ENCODE measurements around the gene TSPEAR.

Gene TSPEAR

GRCh38 chr21:44464351-44464750 lies 247.0 kb downstream of the TSPEAR start:
- no peak overlapping the region for H3K27ac ChIP-seq (ENCODE audit: low read depth, low read length)
- no peak overlapping the region for H3K4me3 ChIP-seq (ENCODE audit: low read length)
- no peaks in the 10 kb centered on the region for H3K9me2 ChIP-seq (replicated peaks; ENCODE audit: control insufficient read depth, low read length)
- TF ChIP-seq EZH2phosphoT487 (IDR thresholded peaks at IDR 0.05; ENCODE audit: borderline replicate concordance, low read length) (no peak), CTCF (IDR thresholded peaks at IDR 0.05; ENCODE audit: low read depth, low read length, poor library complexity, severe bottlenecking) (no peak)
- no peaks in the 10 kb centered on the region for H3K79me2 ChIP-seq (ENCODE audit: control insufficient read depth, low read length)
- H3K9me3 ChIP-seq (ENCODE audit: control insufficient read depth, insufficient read depth, low read length): no peaks in the 10 kb centered on the region
- H3K4me2 ChIP-seq (ENCODE audit: low read length): no peak overlapping the region
- no peaks in the 10 kb centered on the region for H3K4me1 ChIP-seq (ENCODE audit: control insufficient read depth, low read length)
- no peaks in the 10 kb centered on the region for H3K36me3 ChIP-seq (ENCODE audit: control insufficient read depth, low read length)
- no peaks in the 10 kb centered on the region for H4K20me1 ChIP-seq (ENCODE audit: control insufficient read depth, insufficient read depth, low read depth, low read length)
- H3F3A ChIP-seq (ENCODE audit: control insufficient read depth, insufficient read depth): no peaks in the 10 kb centered on the region
- no peaks in the 10 kb centered on the region for H3K27me3 ChIP-seq (ENCODE audit: control insufficient read depth, low read length)

GRCh38 chr21:44463724-44464123 lies 247.6 kb downstream of the TSPEAR start:
- Histone ChIP-seq H3K9me2 (replicated peaks; ENCODE audit: control insufficient read depth, low read length) (no peaks in the 10 kb centered on the region), H3F3A (ENCODE audit: control insufficient read depth, insufficient read depth) (no peaks in the 10 kb centered on the region), H3K79me2 (ENCODE audit: control insufficient read depth, low read length) (no peaks in the 10 kb centered on the region), H3K4me1 (ENCODE audit: control insufficient read depth, low read length) (no peaks in the 10 kb centered on the region), H3K27me3 (ENCODE audit: control insufficient read depth, low read length) (no peaks in the 10 kb centered on the region), H3K36me3 (ENCODE audit: control insufficient read depth, low read length) (no peaks in the 10 kb centered on the region), H4K20me1 (ENCODE audit: control insufficient read depth, insufficient read depth, low read depth, low read length) (no peaks in the 10 kb centered on the region), H3K27ac (ENCODE audit: low read depth, low read length) (no peak overlapping the region), H3K4me3 (ENCODE audit: low read length) (no peak overlapping the region), H3K4me2 (ENCODE audit: low read length) (no peak overlapping the region), H3K9me3 (ENCODE audit: control insufficient read depth, insufficient read depth, low read length) (no peaks in the 10 kb centered on the region)
- TF ChIP-seq CTCF (IDR thresholded peaks at IDR 0.05; ENCODE audit: low read depth, low read length, poor library complexity, severe bottlenecking): no peak
- TF ChIP-seq EZH2phosphoT487 (IDR thresholded peaks at IDR 0.05; ENCODE audit: borderline replicate concordance, low read length): no peak

- Histone ChIP-seq H3K27me3 (ENCODE audit: control insufficient read depth, low read length) (no peaks in the 10 kb centered on the region), H3K4me1 (ENCODE audit: control insufficient read depth, low read length) (no peaks in the 10 kb centered on the region), H3F3A (ENCODE audit: control insufficient read depth, insufficient read depth) (no peaks in the 10 kb centered on the region), H3K36me3 (ENCODE audit: control insufficient read depth, low read length) (no peaks in the 10 kb centered on the region), H3K9me3 (ENCODE audit: control insufficient read depth, insufficient read depth, low read length) (no peaks in the 10 kb centered on the region), H4K20me1 (ENCODE audit: control insufficient read depth, insufficient read depth, low read depth, low read length) (no peaks in the 10 kb centered on the region), H3K79me2 (ENCODE audit: control insufficient read depth, low read length) (no peaks in the 10 kb centered on the region), H3K4me2 (ENCODE audit: low read length) (no peak overlapping the region), H3K4me3 (ENCODE audit: low read length) (no peak overlapping the region), H3K9me2 (replicated peaks; ENCODE audit: control insufficient read depth, low read length) (no peaks in the 10 kb centered on the region), H3K27ac (ENCODE audit: low read depth, low read length) (no peak overlapping the region)
- TF ChIP-seq EZH2phosphoT487 (IDR thresholded peaks at IDR 0.05; ENCODE audit: borderline replicate concordance, low read length) (no peak), CTCF (IDR thresholded peaks at IDR 0.05; ENCODE audit: low read depth, low read length, poor library complexity, severe bottlenecking) (no peak)
Observed at GRCh38 chr21:44462834-44463200, 248.6 kb downstream of the TSPEAR start.

All from DOHH2 (cell line).